Mammary epithelial cell (primary cell): Measurements from ENCODE around the gene SSC5D.

ENCODE experiments used
- CTCF ChIP-seq, 2 donors: IDR thresholded peaks in 1 of 2; conservative IDR thresholded peaks in 1 of 2; 2 replicates each; pipeline ENCODE4 v1.5.1; 2011 to 2012; ENCODE audit warnings: inconsistent platforms in 2 of 2, low read length in 2 of 2, mild to moderate bottlenecking in 2 of 2, control low read depth in 1 of 2, low read depth in 1 of 2; ENCODE audit not compliant: insufficient read depth in 1 of 2; ENCODE audit errors: extremely low read depth in 1 of 2
- EZH2 ChIP-seq: IDR thresholded peaks from 2 replicates; pipeline ENCODE4 v1.6.1; 2012; ENCODE audit warnings: low read length, inconsistent platforms, borderline replicate concordance

- TF ChIP-seq CTCF (conservative IDR thresholded peaks at IDR 0.05 in 1 of 2, IDR thresholded peaks at IDR 0.05 in 1 of 2; ENCODE audit: extremely low read depth in 1 of 2, insufficient read depth in 1 of 2, low read depth in 1 of 2, low read length in 2 of 2) = no peak
- no peak for TF ChIP-seq EZH2
Measured at GRCh38 chr19:55488986-55489710, 912 bp downstream of the SSC5D start.
